Measurements from ENCODE around the gene CYP4F11. TPM values are rescaled to one million over a fixed set of nuclear protein-coding genes. Genes with fewer than 3 reads are reported as not detected.

CYP4F11 gene
- total and polyA plus RNA-seq, 2 donors (not counting 3 experiments of a cell fraction or from before 2014, with no cell fraction given): not detected

DNA sequence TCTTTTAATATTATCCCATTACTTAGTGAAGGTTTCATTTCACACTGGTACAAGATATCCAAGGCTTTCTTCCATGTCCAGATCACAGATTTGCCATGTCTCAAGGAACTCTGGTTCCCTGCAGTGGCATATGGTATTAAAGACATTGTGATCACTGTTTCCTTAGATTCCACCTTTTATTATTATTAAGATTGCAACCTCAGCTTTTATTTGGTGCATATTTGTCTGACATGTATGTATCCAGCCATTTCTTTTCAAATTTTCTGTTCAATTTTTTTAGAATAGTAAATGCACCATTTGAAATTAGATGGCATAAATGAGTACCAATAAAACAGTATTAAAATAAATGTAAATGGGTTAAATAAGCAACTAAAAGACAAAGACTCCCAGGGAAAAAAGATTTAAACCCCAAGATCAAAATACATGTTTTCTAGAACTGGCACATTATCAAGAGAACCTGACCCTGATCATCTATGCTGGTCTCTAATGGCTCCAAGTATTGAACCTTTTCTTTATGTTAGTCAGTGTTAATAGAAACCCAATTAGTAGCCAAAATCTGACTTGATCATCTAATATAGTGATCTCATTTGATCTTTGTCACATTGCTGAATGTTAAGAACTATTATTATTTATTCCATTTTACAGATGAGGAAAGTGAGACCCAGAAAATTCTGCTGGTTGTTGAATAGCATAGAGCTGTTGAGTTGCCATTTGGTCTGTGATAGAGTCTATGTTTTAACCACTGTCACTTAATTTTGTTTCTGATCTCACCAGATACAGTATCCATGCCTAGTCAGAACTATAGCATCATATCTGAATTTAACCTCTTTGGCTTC lies 14.1 kb upstream of the CYP4F11 start, which contains the start of gene OR10H4:
Gene OR10H4, plus strand, starts transcription at position 786 of the 836 bp plus-strand sequence. Its CDS starts 0 bp downstream, at position 786.
- dilution Hi-C loops (cut with MboI; ENCODE audit: extremely low pct_ligation_motif_present, low sequenced_read_pairs): no loop called here
- TF ChIP-seq CTCF (IDR thresholded peaks at IDR 0.05; ENCODE audit: extremely low read depth in 1 of 2, insufficient read depth in 1 of 2, low read depth in 1 of 2, low read length in 2 of 2) (no peak), EZH2 (IDR thresholded peaks at IDR 0.05; ENCODE audit: borderline replicate concordance, low read depth, low read length, severe bottlenecking) (no peak), MYC (IDR thresholded peaks at IDR 0.05; ENCODE audit: low read depth, low read length) (no peak), FOS (IDR thresholded peaks at IDR 0.05; ENCODE audit: borderline replicate concordance, insufficient read depth, low read length) (no peak), POLR2AphosphoS5 (IDR thresholded peaks at IDR 0.05; ENCODE audit: insufficient read depth, low read depth, low read length) (no peak), POLR2A (IDR thresholded peaks at IDR 0.05; ENCODE audit: low read depth, low read length) (no peak), GATA2 (IDR thresholded peaks at IDR 0.05; ENCODE audit: insufficient read depth, insufficient read length, low read depth, low read length) (no peak), JUN (IDR thresholded peaks at IDR 0.05; ENCODE audit: borderline replicate concordance, insufficient read depth, insufficient read length, low read depth) (no peak)
- TF ChIP-seq, protein P1, sequence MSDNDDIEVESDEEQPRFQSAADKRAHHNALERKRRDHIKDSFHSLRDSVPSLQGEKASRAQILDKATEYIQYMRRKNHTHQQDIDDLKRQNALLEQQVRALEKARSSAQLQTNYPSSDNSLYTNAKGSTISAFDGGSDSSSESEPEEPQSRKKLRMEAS (IDR thresholded peaks at IDR 0.05; ENCODE audit: insufficient read depth, insufficient read length): no peak
- no peak for DNase-seq (ENCODE audit: low read depth, low spot score)
- Histone ChIP-seq H2AFZ (ENCODE audit: low read depth, low read length) (no peak within 1 kb of the TSS), H3K9me1 (replicated peaks; ENCODE audit: control insufficient read depth, extremely low read depth, insufficient read depth, low read length) (no peaks in the 10 kb centered on the region), H3K9ac (replicated peaks; ENCODE audit: extremely low read depth, insufficient read depth, low read length) (no peak within 1 kb of the TSS), H3K4me1 (ENCODE audit: control insufficient read depth, extremely low read depth, insufficient read depth, low read length) (no peaks in the 10 kb centered on the region), H3K27me3 (ENCODE audit: control insufficient read depth in 2 of 2, insufficient read depth in 2 of 2, low read length in 2 of 2) (no peaks in the 10 kb centered on the region), H3K4me3 (replicated peaks in 1 of 3; ENCODE audit: insufficient read depth in 1 of 3, low read depth in 1 of 3, low read length in 3 of 3) (no peak within 1 kb of the TSS), H3K9me3 (replicated peaks; ENCODE audit: control insufficient read depth, insufficient read depth, low read length) (no peaks in the 10 kb centered on the region), H3K79me2 (ENCODE audit: control insufficient read depth, insufficient read depth, low read length) (no peaks in the 10 kb centered on the region), H3K4me2 (ENCODE audit: insufficient read depth, low read length) (no peak within 1 kb of the TSS), H4K20me1 (replicated peaks; ENCODE audit: control insufficient read depth, extremely low read depth, insufficient read depth, low read length) (no peaks in the 10 kb centered on the region), H3K27ac (ENCODE audit: insufficient read depth, low read depth, low read length) (no peak within 1 kb of the TSS), H3K36me3 (ENCODE audit: control insufficient read depth in 2 of 2, extremely low read depth in 1 of 2, insufficient read depth in 2 of 2, low read length in 2 of 2) (no peaks in the 10 kb centered on the region)
- intact Hi-C loops (cut with micrococcal nuclease): no loop called here
- POLR2A ChIA-PET: no interaction called here
- no peak for FAIRE-seq
- CTCF ChIA-PET: no interaction called here
- BruUV-seq (replicated peaks): no TSS peak

Data from endothelial cell of umbilical vein (primary cell).